H1 (cell line): ENCODE data around the gene EGR4. TPM values are rescaled to one million over a fixed set of nuclear protein-coding genes. Genes with fewer than 3 reads are reported as not detected.

Source experiments
- CTCF ChIA-PET: fragments of 300-600 bp; sonication (Branson Sonifier 250); formaldehyde crosslinking; loops from one replicate; lab custom pipeline; 2021; ENCODE audit not compliant: partially characterized antibody; lab: Charles Lee
- POLR2A ChIA-PET: fragments of 300-600 bp; sonication (Branson Sonifier 250); formaldehyde crosslinking; loops from one replicate; lab custom pipeline; 2021; ENCODE audit warnings: inconsistent platforms; ENCODE audit not compliant: partially characterized antibody; lab: Charles Lee
- DNase-seq, 2 experiments: peaks; one replicate each; pipeline versions ENCODE4 v3.0.0 to v3.0.0-alpha.2; 2010 to 2022; ENCODE audit warnings: low spot score in 2 of 2, low read depth in 1 of 2, mixed read lengths in 1 of 2
- FAIRE-seq: peaks from 2 replicates; lab custom pipeline; 2011; peaks lifted over from hg19 to GRCh38; lab: Jason Lieb, UNC
- H2AFZ ChIP-seq: 2 replicates; pipeline ENCODE4 v1.8.1; 2012; ENCODE audit warnings: low read length, inconsistent platforms
- H2AK5ac ChIP-seq: 2 replicates; pipeline ENCODE4 v1.6.1; 2013; ENCODE audit warnings: low read depth, low read length
- H2BK120ac ChIP-seq: replicated peaks from 2 replicates; pipeline ENCODE3; 2013; ENCODE audit warnings: low read depth, low read length, inconsistent platforms
- H2BK12ac ChIP-seq: 2 replicates; pipeline ENCODE4 v1.6.1; 2013; ENCODE audit warnings: low read depth, low read length
- H2BK15ac ChIP-seq: 2 replicates; pipeline ENCODE4 v1.6.1; 2013; ENCODE audit warnings: low read length
- H2BK20ac ChIP-seq: 2 replicates; pipeline ENCODE4 v1.6.1; 2013; ENCODE audit warnings: low read length
- H2BK5ac ChIP-seq: 2 replicates; pipeline ENCODE4 v1.6.1; 2013; ENCODE audit warnings: low read depth, low read length
- H3K14ac ChIP-seq: 2 replicates; pipeline ENCODE4 v1.6.1; 2013; ENCODE audit warnings: inconsistent platforms; ENCODE audit not compliant: insufficient read length
- H3K18ac ChIP-seq: 2 replicates; pipeline ENCODE4 v1.6.1; 2013; ENCODE audit warnings: low read length; ENCODE audit errors: extremely low read depth
- H3K23ac ChIP-seq: 2 replicates; pipeline ENCODE4 v1.6.1; 2013; ENCODE audit warnings: inconsistent platforms; ENCODE audit not compliant: insufficient read length
- H3K23me2 ChIP-seq: 2 replicates; pipeline ENCODE4 v1.6.1; 2013; ENCODE audit warnings: low read depth, low read length
- H3K27ac ChIP-seq: 2 replicates; pipeline ENCODE4 v1.6.1; 2011; ENCODE audit warnings: low read depth, low read length, inconsistent platforms
- H3K27me3 ChIP-seq, 4 experiments: replicated peaks in 1 of 4; 1 replicate in 1 of 4; 2 replicates in 3 of 4; pipeline versions ENCODE4 v1.6.1 to v1.8.1; 2011 to 2013; ENCODE audit warnings: low read length in 3 of 4, mild to moderate bottlenecking in 3 of 4, inconsistent platforms in 2 of 4, mixed read lengths in 2 of 4, moderate library complexity in 1 of 4; ENCODE audit not compliant: control insufficient read depth in 3 of 4, insufficient read depth in 3 of 4; ENCODE audit errors: extremely low read depth in 1 of 4
- H3K36me3 ChIP-seq, 4 experiments: 2 replicates each; pipeline versions ENCODE4 v1.6.1 to v1.8.1; 2011 to 2013; ENCODE audit warnings: mild to moderate bottlenecking in 4 of 4, low read length in 3 of 4, moderate library complexity in 2 of 4, control low read depth in 1 of 4, inconsistent platforms in 1 of 4; ENCODE audit not compliant: insufficient read depth in 4 of 4, control insufficient read depth in 2 of 4
- H3K4ac ChIP-seq: replicated peaks from 2 replicates; pipeline ENCODE3; 2013; ENCODE audit warnings: low read length, low read depth, mixed read lengths, inconsistent platforms; ENCODE audit not compliant: insufficient read length
- H3K4me1 ChIP-seq, 4 experiments: replicated peaks in 1 of 4; 1 replicate in 1 of 4; 2 replicates in 3 of 4; pipeline versions ENCODE4 v1.6.1 to v1.8.1; 2011 to 2013; ENCODE audit warnings: low read length in 3 of 4, inconsistent platforms in 2 of 4, mixed read lengths in 1 of 4; ENCODE audit not compliant: insufficient read depth in 4 of 4, control insufficient read depth in 3 of 4
- H3K4me2 ChIP-seq, 2 experiments: 2 replicates each; pipeline versions ENCODE4 v1.6.1 to v1.8.1; 2011 to 2013; ENCODE audit warnings: low read depth in 2 of 2, low read length in 2 of 2, control low read depth in 1 of 2, inconsistent platforms in 1 of 2, mild to moderate bottlenecking in 1 of 2; ENCODE audit not compliant: insufficient read depth in 1 of 2
- H3K4me3 ChIP-seq, 4 experiments: fragments of 200-600, 300-600 bp in 1 of 4; sonication (generic), shearing (Covaris generic), sonication (Bioruptor Twin) in 1 of 4; 2 replicates each; pipeline versions ENCODE4 v1.5.1 to v1.8.1; 2011 to 2016; ENCODE audit warnings: low read length in 4 of 4, low read depth in 3 of 4, control low read depth in 2 of 4, inconsistent platforms in 2 of 4, mild to moderate bottlenecking in 2 of 4, mixed read lengths in 1 of 4, moderate library complexity in 1 of 4; ENCODE audit not compliant: insufficient read depth in 2 of 4; ENCODE audit errors: extremely low read depth in 1 of 4
- H3K56ac ChIP-seq: replicated peaks from 2 replicates; pipeline ENCODE3; 2013; ENCODE audit warnings: low read depth, mild to moderate bottlenecking, mixed read lengths, low read length, inconsistent platforms; ENCODE audit not compliant: insufficient read length
- H3K79me1 ChIP-seq: 2 replicates; pipeline ENCODE4 v1.6.1; 2013; ENCODE audit warnings: low read depth, low read length, control low read depth
- H3K79me2 ChIP-seq, 2 experiments: 2 replicates each; pipeline versions ENCODE4 v1.6.1 to v1.8.1; 2012 to 2013; ENCODE audit warnings: low read length in 2 of 2, mild to moderate bottlenecking in 2 of 2, inconsistent platforms in 1 of 2; ENCODE audit not compliant: insufficient read depth in 2 of 2, control insufficient read depth in 1 of 2
- H3K9ac ChIP-seq, 4 experiments: replicated peaks in 1 of 4; 1 replicate in 1 of 4; 2 replicates in 3 of 4; pipeline versions ENCODE4 v1.6.1 to v1.8.1; 2011 to 2013; ENCODE audit warnings: low read depth in 3 of 4, low read length in 3 of 4, control low read depth in 2 of 4, mild to moderate bottlenecking in 2 of 4, moderate library complexity in 2 of 4, inconsistent platforms in 1 of 4; ENCODE audit errors: extremely low read depth in 1 of 4
- H3K9me3 ChIP-seq, 2 experiments: 2 replicates each; pipeline versions ENCODE4 v1.6.1 to v1.8.1; 2012 to 2013; ENCODE audit warnings: mild to moderate bottlenecking in 2 of 2, moderate library complexity in 2 of 2, control low read depth in 1 of 2, inconsistent platforms in 1 of 2, low read depth in 1 of 2, low read length in 1 of 2, mixed read lengths in 1 of 2; ENCODE audit not compliant: insufficient read depth in 2 of 2
- H4K20me1 ChIP-seq, 2 experiments: replicated peaks in 1 of 2; 2 replicates each; pipeline versions ENCODE3 to v1.8.1; 2011 to 2013; ENCODE audit warnings: inconsistent platforms in 2 of 2, low read length in 2 of 2, mild to moderate bottlenecking in 1 of 2; ENCODE audit not compliant: insufficient read depth in 2 of 2, control insufficient read depth in 1 of 2
- H4K5ac ChIP-seq: 2 replicates; pipeline ENCODE4 v1.6.1; 2013; ENCODE audit warnings: low read length, low read depth, mixed read lengths, inconsistent platforms; ENCODE audit not compliant: insufficient read length
- H4K8ac ChIP-seq: 2 replicates; pipeline ENCODE4 v1.8.0; 2013; ENCODE audit warnings: mild to moderate bottlenecking, moderate library complexity, low read length, inconsistent platforms; ENCODE audit not compliant: insufficient read depth; ENCODE audit errors: extremely low read depth
- H4K91ac ChIP-seq: replicated peaks from 2 replicates; pipeline ENCODE3; 2013; ENCODE audit warnings: low read length, mixed read lengths, inconsistent platforms; ENCODE audit not compliant: insufficient read length
- CBX8 ChIP-seq: fragments of 300-800, 300-1000 bp; sonication (generic); IDR thresholded peaks from 2 replicates; pipeline ENCODE4 v1.7.1; 2016; ENCODE audit warnings: low read depth, low read length, borderline replicate concordance
- GTF2F1 ChIP-seq: IDR thresholded peaks from 2 replicates; pipeline ENCODE4 v1.6.1; 2012; ENCODE audit warnings: low read depth, low read length, improper control_type of control experiment, borderline replicate concordance
- TAF1 ChIP-seq: IDR thresholded peaks from 2 replicates; pipeline ENCODE4 v1.6.1; 2011; ENCODE audit warnings: mild to moderate bottlenecking, low read depth, low read length
- TCF12 ChIP-seq: IDR thresholded peaks from 2 replicates; pipeline ENCODE4 v1.6.1; 2011; ENCODE audit warnings: low read depth, mild to moderate bottlenecking, low read length
- WGBS, 2 experiments: shearing (Covaris generic) in 1 of 2; methylation state at CpG; one replicate each; pipeline versions ENCODE4 v1.1.6 to v1.1.7; 2013 to 2015; ENCODE audit warnings: low lambda C conversion rate in 2 of 2, mixed read lengths in 2 of 2, inconsistent platforms in 1 of 2, low coverage in 1 of 2, missing lambda C conversion rate in 1 of 2; ENCODE audit not compliant: insufficient replicate concordance in 2 of 2, insufficient coverage in 1 of 2, insufficient read length in 1 of 2; ENCODE audit errors: extremely low coverage in 1 of 2, missing lambda C conversion rate in 1 of 2; 5-methylcytosine and 5-hydroxymethylcytosine counted together
- polyA plus RNA-seq, 7 experiments: library from polyadenylated mRNA; depleted of rRNA in 3 of 7; stranded (reverse) in 5 of 7; unstranded in 2 of 7; fragments of >200 nt in 5 of 7; fragments of 200-250 nt in 2 of 7; gene quantifications; 1 replicate in 5 of 7; 2 replicates in 1 of 7; 4 replicates in 1 of 7; pipeline versions ENCODE4 v1.2.1 to v1.2.3, GENCODE V29; 2011 to 2013; ENCODE audit warnings: missing spikeins in 2 of 7, mixed read lengths in 2 of 7
- total RNA-seq: library from RNA; stranded (reverse); fragmentation: NEBNext Ultra II Directional; extraction: Animal tissue kit (Norgen Biotek cat#: 25700); gene quantifications from 2 replicates; pipeline ENCODE4 v1.2.1, GENCODE V29; 2021

The EGR4 gene
- total and polyA plus RNA-seq, 2 of the 8 experiments (the other 6 are each of a cell fraction or from before 2014, with no cell fraction given) = 0.20 TPM; not detected in 1

DNA sequence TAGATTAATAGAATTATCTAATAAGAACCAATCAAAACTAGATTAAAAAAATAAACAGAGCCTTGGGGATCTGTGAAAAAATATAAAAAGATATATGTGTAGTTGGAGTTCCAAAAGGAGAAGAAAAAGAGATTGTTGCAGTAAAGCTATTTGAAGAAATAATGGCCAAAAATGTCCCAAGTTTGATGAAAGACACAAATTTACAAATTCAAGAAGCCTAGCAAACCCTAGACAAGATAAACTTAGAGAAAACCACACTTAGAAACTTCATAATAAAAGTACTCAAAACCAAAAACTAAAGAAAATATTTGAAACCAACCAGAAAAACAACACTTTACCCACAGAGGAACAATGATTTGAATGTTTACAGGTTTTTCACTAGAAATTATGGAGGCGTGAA, 41.3 kb upstream of the EGR4 start:
- H4K20me1 ChIP-seq = no peaks in the 10 kb centered on the region
- FAIRE-seq = no peak
- no peak overlapping the region for H2AK5ac ChIP-seq
- H3K36me3 ChIP-seq = no peaks in the 10 kb centered on the region
- no peak overlapping the region for H3K4me2 ChIP-seq
- H3K27me3 ChIP-seq = no peaks in the 10 kb centered on the region
- no peak for DNase-seq
- H4K8ac ChIP-seq = no peak overlapping the region
- no peak overlapping the region for H4K91ac ChIP-seq
- H3K27ac ChIP-seq = no peak overlapping the region
- no peak overlapping the region for H2BK12ac ChIP-seq
- no peaks in the 10 kb centered on the region for H3K4me1 ChIP-seq
- H2BK15ac ChIP-seq = no peak overlapping the region
- no peak overlapping the region for H3K14ac ChIP-seq
- no peak overlapping the region for H2BK20ac ChIP-seq
- H3K4me3 ChIP-seq = no peak overlapping the region
- WGBS, 2 experiments = 88% methylated on average over 1 of the region's 1 CpG; no CpG with 5 or more reads in 1 of the 2 experiments
- no peak overlapping the region for H2AFZ ChIP-seq
- no peak overlapping the region for H2BK5ac ChIP-seq
- H3K9ac ChIP-seq = no peak overlapping the region
- CTCF ChIA-PET = interaction anchor here (0.9 to 3.2 kb wide), 4 partner anchors 9 to 441 kb away, joined by 3 to 11 read pairs (median 4); no protein-coding TSS in a partner anchor
- no peaks in the 10 kb centered on the region for H3K79me1 ChIP-seq
- no peak overlapping the region for H2BK120ac ChIP-seq
- no peaks in the 10 kb centered on the region for H3K9me3 ChIP-seq
- no peak overlapping the region for H3K18ac ChIP-seq
- no peaks in the 10 kb centered on the region for H3K23me2 ChIP-seq
- H3K79me2 ChIP-seq = no peaks in the 10 kb centered on the region
- no peak overlapping the region for H3K56ac ChIP-seq
- POLR2A ChIA-PET = no interaction called here
- no peak overlapping the region for H4K5ac ChIP-seq
- H3K4ac ChIP-seq = no peak overlapping the region
- no peak overlapping the region for H3K23ac ChIP-seq
- TF ChIP-seq TCF12 = no peak
- no peak for TF ChIP-seq GTF2F1
- TF ChIP-seq TAF1 = no peak
- TF ChIP-seq CBX8 = no peak
